ENCODE measurements around the gene FAM200A.

DNA sequence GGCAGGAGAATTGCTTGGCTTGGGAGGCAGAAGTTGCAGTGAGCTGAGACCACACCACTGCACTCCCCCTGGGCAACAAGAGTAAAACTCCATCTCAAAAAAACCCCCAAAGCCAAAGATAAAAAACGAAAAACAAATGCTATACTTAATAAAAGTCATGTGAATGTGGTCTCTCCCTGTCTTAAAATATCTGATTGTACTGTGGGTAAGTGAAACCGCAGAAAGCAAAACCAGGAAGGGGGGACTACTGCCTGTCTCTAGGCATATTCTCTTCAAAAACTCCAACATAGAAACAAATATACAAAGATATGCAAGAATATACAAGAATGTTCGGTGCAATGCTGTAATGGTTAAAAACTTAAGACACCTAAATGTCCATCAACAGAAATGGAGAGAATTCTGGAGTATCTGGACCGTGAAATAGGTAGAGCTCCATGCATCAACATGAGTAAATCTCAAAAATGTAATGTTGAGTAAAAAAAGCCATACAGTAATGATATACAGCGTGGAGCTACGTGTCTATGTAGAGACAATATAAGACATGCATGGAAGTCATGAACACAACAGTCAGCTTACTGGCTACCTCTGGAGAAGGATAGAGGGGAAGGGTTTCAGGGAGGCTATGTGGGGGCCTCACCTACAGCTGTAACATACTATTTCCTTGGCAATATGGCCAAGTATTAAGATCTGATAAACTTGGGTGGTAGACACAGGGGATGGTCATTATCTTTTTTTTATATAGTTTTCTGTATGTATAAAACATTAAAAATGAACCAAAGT, 54.0 kb downstream of the FAM200A start:
- TF ChIP-seq POLR2A (IDR thresholded peaks at IDR 0.05; ENCODE audit: low read depth) (no peak), CTCF (IDR thresholded peaks at IDR 0.05) (no peak), POLR2AphosphoS5 (IDR thresholded peaks at IDR 0.05) (no peak), EP300 (IDR thresholded peaks at IDR 0.05) (no peak)
